Body of pancreas (tissue), 4 donors: ENCODE data around the gene DHX8.

Source experiments
- POLR2A ChIP-seq, 3 donors: fragments of 450-650 bp; IDR thresholded peaks; one replicate each; pipeline ENCODE4 v1.6.1; 2016; ENCODE audit warnings: antibody characterized with exemption in 3 of 3, mild to moderate bottlenecking in 2 of 3
- TF ChIP-seq, protein P1 (sequence below), 7 experiments: fragments of 450-650 bp in 4 of 7; fragments of 200-600 bp in 3 of 7; sonication (generic) in 3 of 7; IDR thresholded peaks; one replicate each; pipeline ENCODE4 v1.5.1; 2016 to 2019; ENCODE audit warnings: antibody characterized with exemption in 7 of 7

DNA sequence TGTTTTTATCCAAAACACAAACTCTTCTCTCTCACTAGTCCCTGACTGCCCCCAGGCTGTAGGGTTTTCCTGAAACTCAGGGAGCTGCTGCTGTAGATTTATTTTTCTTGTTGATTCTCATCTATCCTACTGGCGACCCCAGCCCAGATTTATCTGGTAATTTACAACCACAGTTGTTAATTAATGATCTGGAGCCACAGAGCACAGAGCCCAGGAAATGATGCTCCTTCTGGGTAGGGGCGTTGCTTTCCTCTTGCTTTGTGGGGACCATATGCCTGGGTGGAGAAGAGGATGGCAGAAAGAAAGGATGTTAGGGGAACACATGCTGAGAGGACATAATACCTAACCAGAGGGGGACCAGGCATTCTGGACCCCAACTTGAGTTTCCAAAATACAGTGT lies 69.8 kb downstream of the DHX8 start:
- no peak for TF ChIP-seq POLR2A (IDR thresholded peaks at IDR 0.05)
- TF ChIP-seq, protein P1, sequence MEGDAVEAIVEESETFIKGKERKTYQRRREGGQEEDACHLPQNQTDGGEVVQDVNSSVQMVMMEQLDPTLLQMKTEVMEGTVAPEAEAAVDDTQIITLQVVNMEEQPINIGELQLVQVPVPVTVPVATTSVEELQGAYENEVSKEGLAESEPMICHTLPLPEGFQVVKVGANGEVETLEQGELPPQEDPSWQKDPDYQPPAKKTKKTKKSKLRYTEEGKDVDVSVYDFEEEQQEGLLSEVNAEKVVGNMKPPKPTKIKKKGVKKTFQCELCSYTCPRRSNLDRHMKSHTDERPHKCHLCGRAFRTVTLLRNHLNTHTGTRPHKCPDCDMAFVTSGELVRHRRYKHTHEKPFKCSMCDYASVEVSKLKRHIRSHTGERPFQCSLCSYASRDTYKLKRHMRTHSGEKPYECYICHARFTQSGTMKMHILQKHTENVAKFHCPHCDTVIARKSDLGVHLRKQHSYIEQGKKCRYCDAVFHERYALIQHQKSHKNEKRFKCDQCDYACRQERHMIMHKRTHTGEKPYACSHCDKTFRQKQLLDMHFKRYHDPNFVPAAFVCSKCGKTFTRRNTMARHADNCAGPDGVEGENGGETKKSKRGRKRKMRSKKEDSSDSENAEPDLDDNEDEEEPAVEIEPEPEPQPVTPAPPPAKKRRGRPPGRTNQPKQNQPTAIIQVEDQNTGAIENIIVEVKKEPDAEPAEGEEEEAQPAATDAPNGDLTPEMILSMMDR (IDR thresholded peaks at IDR 0.05), result no peak
